CD4-positive, alpha-beta T cell treated with Interleukin-2 at 100 ng/mL for 4 hours (primary cell): Measurements from ENCODE around the gene NPHS1.
A peak's percentile ranks its signal among the peaks of the same experiment; 100 is the strongest.
"Not testable (repeated sequence)": the region's sequence is repeated elsewhere in the genome, so short reads cannot be mapped to it uniquely, and the experiment has no call there.

ENCODE experiments used
- DNase-seq: peaks from one replicate; pipeline ENCODE4 v3.0.0-alpha.2; 2020; ENCODE audit warnings: low spot score

NPHS1 gene

DNA sequence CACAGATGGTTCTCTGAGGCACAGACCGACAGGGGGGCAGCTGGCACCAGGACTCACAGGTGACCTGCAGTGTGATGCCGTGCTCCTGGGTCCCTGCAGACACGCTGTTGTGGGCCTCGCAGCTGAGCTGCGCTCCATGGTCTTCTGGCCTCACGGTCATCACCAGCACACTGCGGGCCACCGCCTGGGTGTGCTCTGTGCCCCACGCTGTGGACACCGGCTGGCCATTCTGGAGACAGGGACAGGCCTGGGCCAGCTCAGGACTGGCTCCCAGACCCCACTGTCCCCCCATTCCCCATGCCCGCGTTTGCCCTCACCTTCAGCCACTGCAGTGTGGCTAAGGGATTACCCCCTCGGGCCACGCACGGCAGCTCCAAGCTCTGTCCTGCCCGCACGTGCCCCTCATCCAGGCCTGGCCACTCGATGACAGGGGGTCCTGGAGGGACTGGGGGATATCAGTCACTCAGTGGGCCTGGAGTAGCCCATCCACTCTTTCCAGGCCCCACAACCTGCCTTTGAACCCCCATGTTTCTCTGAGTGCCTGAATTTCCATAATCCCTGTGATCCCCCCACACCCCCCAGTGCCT, 3.3 kb downstream of the NPHS1 start:
- no peak for DNase-seq

DNA sequence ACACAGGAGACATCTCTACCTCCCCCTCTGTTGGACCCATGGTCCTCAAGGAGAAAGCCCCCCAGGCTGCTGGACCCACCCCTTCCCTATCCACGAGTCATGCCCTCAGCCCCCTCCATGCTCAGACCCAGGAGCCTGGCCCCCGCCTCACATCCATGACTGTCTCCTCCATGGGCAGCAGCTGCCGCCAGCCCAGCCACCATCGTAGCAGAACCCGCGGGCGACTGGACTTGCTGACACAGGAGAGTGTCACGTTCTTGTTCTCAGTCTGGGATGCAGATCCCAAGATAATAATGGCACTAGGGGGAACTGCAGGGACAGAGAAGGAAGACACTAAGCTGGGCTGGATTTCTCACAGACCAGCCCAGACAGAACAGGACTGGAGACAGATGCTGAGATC, 3.8 kb downstream of the NPHS1 start:
- DNase-seq: no peak

DNA sequence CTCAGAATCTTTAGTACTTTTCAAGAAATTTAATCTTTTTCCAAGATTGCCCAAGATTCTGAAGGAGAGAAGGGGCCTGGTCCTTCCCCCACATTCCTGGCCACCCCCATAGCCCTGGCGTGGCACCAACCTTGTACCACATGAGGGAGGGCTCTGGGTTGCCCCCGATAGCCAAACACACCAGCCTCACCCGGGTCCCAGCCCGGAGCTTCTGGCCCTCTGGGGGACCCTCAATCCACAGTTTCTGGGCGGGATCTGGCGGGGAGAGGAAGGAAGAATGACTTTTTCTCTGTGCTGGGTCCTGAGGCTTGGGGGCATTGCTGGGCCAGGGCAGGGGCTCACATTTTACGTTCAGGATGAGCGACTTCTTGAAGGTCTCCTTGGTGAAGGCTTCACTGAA, 4.4 kb downstream of the NPHS1 start:
- no peak for DNase-seq

DNA sequence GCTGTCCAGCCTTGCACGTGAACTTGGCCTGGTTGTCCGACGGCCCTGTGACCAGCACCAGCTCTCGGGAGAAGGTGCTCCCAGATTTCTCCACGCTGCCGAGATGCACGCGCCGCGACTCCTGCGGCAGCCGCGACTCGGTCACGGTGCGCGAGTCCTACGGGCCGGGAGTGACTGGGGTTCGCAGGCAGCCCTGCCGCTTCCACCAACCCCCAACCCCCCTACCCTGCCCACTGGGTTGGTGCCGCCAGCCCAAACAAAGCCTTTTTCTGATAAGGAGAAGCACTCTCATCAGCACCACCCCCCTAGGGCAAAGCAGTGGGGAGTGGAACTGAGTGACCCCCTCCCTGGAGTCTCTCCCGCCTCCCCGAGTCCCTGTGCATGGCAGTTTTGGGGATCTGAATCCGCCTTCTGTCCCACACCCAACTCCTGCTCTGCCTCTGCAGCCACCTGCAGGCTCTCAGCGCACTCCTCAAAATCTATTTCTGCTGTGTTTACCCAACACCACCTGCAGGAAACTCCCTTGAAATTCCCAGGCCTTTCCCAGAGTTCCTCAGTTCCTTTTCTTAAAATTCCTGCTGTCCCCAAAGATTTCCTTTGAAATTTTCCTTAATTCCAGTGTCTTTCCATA, 6.2 kb downstream of the NPHS1 start:
- DNase-seq: no peak

DNA sequence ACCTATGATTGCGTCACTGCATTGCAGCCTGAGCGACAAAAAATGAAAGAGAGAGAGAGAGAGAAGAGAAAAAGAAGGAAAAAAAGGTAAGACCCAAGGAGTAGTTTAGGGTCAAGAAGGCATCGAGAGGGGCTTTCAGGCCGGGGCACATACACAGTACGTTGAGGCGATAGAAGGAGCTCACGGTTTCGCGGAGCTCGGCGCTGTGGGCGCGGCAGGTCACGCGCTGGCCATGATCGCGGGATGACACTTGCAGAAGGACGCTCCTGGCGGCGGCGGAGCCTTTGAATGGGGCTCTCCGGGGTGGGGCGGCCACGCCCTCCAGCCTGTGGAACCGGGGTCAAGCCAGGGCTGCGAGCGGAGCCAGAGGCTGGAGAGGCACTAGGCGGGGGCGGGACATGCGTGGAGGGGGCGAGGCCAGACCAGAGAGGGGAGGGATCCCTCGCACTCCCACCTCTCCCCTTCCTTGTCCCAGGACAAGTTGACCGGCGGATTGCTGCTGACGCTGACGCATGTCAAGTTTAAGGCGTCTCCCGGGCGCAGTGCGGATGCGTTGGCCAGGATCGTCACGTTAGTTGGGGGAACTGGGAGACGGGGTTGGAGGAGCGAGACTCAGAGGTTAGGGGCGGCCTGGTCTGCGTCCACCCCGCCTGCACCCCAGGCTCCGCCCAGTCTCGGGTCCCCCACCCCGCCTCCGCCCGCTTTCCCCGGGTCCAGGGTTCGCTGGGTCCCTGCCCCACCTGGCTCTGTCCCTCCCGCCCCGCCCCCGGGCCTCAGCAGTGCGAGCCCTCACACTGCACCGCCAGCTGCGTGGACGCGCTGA, 6.9 kb downstream of the NPHS1 start:
- no peak for DNase-seq

GRCh38 chr19:35844482-35845214, 7.7 kb downstream of the NPHS1 start:
- DNase-seq: no peak

DNA sequence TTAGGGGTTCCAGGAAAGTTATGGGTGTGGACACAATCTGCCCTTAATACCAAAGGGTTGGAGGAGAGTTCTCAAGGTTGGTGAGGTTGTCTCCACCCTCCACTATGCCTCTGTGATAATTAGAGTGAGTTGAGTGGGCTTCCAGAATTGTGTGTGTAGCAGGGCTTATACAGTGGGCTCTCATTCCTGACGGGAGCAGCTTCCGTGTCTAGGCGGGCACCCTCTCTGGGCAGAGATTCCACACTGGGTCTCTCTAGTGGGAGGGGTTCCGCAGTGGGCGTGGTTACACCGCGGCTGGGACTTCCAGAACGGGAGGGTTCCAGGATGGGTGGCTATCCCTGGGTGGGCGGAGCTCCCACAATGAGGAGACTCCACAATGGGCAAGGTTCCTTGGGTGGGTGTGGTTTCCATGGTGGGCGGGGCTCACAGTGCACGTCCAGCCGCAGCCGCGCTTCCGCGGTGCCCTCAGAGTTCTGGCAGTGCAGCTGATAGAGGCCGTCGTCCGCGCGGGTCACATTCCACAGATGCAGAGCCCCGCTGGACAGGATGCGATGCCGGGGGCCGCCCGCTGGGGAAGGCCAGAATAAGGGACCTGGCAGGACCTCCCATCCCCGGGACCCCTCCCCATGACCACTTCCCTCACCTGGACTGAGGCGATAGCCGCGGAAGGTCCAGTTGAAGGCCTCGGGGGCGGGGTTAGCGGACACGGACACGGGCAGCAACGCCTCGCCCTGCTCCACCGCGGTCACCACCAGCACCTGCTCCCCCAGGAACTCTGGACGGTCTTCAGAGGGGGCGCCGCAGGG, 8.4 kb downstream of the NPHS1 start:
- no peak for DNase-seq

DNA sequence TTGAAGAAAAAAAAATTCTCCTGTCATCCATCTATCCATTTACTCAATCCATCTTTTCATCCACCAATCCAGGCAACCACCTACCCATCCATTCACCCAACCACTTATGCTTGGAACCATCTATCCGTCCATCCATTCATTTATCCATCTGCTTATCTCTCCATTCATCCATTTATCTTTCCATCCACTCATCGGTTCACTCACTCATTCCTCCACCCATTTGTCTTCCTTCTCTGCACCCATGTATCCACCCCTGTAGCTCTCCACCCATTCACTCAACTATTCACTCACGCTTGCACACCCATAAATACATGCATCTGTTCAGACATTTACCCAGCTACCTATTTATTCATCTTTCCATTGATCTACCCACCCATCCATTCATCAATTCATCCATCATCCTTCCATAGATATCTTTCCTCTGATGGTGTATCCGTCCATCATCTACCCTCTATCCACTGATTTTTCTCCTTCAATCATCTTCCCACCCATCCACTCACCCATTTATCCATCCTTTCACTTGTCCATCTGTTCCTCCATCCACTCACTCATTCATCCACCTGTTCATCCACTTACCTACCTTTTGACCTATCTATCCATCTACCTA, 9.5 kb downstream of the NPHS1 start:
- no peak for DNase-seq

DNA sequence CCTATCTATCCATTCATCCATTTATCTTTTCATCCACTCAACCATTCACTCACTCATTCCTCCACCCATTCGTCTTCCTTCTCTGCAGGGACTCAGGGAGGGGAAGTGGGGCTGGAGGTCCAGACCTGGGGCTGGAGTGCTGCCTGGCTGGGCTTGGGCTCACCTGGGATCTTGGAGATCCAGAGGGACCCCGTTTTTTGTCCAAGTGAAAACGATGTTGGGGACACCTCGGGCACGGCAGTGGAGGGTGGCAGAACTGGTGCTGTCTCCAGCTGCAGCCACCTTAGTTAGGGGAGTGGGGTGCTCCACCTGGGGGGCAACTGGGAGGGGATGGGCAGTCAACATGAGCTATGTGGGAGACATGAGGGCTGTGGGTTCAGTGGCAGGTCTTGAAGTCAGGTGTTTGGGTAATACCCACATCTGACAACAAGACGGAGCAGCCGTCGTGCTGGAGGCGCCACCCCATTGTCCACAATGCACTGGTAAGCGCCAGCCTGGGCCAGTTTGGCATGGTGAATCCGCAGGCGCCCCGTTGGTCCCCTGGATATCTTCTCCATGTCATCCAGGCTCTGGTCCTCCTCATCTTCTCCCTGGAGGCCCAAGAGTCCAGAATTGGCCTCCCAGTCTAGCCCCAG, 10.2 kb downstream of the NPHS1 start:
- no peak for DNase-seq

GRCh38 chr19:35836096-35836495, 16.2 kb downstream of the NPHS1 start:
- not testable (repeated sequence) for DNase-seq

- DNase-seq: no peak
These were observed 18.3 kb downstream of the NPHS1 start for GRCh38 chr19:35833972-35834371.

- DNase-seq: no peak
These were observed 20.2 kb downstream of the NPHS1 start for GRCh38 chr19:35832054-35832453.

GRCh38 chr19:35830986-35831385, 21.3 kb downstream of the NPHS1 start:
- no peak for DNase-seq

DNA sequence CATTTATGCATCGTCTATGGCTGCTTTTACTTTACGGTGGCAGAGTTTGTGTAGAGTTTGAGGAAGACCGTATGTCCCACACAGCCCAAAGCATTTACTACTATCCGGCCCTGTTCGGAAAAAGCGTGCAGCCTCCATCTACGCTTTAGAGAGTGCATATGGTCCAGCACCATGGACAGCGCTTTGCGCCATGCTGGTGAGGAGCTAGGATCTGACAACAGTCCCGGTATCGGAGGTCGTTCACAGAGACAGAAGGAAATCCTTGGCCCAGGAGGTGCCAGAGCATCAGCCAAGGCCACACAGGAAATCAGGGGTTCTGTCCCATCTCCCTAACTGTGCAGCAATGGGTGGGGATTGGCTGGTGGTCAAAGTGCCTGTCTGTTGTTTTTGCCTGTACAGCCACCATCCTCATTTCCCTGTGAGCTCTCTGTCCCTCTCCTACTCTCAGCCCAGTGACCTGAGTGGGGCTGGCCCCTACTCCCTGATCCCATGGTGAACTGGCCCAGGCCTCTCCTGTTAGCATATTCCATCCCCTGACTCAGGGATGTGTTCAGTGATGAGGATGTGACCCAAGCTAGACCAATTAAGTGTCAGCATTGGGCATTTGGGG, 23.5 kb downstream of the NPHS1 start:
- DNase-seq: peak; percentile 27

GRCh38 chr19:35824150-35824549, 28.2 kb downstream of the NPHS1 start:
- DNase-seq: no peak

GRCh38 chr19:35822579-35822978, 29.7 kb downstream of the NPHS1 start:
- no peak for DNase-seq

DNA sequence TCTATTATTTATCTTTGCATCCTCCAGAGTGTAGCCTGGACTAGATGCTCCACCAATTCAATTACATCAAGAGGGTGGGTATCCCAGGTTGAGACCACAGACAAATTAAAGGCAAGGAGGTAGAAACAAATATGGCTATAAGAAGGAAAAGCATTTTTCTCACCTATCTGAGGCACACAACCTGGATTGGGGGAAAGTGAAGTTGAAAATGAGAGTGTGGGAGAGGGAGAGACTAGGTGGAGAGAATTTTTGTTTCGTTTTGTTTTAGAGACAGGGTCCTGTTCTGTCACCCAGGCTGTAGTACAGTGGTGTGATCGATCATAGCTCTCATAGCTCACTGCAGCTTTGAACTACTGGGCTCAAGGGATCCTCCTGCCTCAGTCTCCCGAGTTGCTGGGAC, 33.9 kb downstream of the NPHS1 start:
- no peak for DNase-seq

DNA sequence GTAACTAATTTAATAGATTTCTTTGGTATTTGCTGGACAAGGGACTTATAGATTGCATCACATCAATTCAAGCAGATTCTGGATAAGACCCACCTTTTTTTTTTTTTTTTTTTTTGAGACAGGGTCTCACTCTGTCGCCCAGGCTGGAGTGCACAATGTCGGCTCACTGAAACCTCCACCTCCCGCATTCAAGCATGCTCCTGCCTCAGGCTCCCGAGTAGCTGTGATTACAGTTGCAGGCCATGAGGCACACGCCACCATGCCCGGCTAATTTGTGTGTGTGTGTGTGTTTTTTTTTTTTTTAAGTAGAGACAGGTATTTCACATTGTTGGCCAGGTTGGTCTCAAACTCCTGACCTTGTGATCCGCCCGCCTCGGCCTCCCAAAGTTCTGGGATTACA, 35.5 kb downstream of the NPHS1 start:
- DNase-seq: no peak

- DNase-seq: no peak
These were observed 36.0 kb downstream of the NPHS1 start for GRCh38 chr19:35816262-35816661.
